CD4-positive, alpha-beta T cell treated with Interleukin-1 beta for 1 hour (primary cell): ENCODE measurements around the gene FADS2.

Experiments used
- DNase-seq, 2 donors: peaks; one replicate each; pipeline ENCODE4 v3.0.0-alpha.2; 2020 to 2022

FADS2 gene

GRCh38 chr11:61907871-61908729 is 80.0 kb downstream of the FADS2 start:
- no peak for DNase-seq

DNA sequence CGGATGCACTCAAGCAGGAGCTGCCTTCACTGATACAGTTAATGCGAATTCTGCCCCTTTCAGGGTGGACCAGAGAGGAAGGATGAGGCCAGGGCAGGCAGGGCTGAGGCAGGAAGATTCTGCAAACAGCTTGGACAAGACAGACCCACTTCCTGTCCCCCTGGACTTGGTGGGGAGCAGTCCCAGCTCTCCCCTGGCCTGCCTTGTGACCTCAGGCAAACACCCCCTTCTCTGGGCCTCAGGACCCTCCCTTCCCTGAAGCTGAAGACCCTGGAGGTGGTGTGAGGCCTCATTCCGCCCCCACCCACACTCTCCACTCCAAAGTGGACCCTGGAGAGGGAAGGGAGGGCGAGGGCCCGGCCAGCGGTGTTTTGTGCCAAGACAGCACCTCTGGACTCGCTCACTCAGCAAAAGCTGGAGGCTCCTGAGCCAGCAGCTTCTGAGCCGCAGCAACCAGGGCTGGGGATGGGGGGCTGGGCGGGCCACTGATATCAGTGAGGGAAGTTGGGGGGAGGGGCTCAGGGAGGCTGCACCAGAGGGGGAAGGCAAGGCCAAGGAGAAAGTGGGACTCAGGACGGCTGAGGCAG is 80.7 kb downstream of the FADS2 start:
- DNase-seq: no peak

DNA sequence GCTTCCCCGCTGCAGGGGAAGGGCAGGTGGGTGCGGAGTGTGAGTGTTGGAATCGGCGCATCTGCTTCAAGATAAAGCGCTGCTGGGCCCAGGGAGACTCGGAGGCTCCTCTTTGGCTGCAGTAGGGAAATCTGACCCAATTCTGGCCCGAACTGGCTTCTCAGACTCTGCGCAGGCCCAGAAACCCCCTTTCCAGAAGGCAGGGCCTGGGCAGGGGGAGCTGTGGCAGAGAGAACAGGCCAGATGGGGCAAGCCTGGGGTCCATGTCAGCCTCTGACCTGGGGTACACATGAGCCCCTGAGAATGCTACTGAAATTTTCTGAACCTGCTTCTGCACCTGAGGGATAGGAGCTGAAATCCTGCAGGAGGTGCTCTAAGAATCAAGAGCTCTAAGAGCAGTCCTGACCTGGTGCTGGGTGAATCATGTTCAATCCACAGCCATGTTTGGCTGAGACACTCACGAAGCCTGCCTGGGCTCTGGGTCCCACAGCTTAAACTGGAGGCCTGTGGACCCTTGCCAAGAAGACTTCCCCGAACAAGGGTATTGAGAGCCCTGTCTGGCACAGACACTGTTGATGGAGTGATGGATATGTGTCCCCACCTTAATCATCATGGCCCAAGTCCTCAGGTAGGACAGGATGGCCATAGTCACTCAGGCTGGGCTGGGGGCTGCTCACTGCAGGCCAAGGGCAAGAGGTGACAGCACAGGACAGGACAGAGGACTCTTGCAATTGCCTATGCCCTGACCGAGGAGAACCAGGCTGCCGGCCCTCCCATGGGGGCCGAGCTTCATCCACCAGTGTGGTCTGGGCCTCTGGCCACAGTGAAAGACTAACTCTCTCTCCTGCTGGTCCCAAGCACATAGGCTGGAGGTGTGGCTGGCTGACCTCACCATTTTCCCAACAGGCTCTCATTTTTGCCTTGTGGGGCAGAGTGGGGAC is 82.4 kb downstream of the FADS2 start:
- no peak for DNase-seq

GRCh38 chr11:61911128-61911700 is 83.1 kb downstream of the FADS2 start:
- no peak for DNase-seq

DNA sequence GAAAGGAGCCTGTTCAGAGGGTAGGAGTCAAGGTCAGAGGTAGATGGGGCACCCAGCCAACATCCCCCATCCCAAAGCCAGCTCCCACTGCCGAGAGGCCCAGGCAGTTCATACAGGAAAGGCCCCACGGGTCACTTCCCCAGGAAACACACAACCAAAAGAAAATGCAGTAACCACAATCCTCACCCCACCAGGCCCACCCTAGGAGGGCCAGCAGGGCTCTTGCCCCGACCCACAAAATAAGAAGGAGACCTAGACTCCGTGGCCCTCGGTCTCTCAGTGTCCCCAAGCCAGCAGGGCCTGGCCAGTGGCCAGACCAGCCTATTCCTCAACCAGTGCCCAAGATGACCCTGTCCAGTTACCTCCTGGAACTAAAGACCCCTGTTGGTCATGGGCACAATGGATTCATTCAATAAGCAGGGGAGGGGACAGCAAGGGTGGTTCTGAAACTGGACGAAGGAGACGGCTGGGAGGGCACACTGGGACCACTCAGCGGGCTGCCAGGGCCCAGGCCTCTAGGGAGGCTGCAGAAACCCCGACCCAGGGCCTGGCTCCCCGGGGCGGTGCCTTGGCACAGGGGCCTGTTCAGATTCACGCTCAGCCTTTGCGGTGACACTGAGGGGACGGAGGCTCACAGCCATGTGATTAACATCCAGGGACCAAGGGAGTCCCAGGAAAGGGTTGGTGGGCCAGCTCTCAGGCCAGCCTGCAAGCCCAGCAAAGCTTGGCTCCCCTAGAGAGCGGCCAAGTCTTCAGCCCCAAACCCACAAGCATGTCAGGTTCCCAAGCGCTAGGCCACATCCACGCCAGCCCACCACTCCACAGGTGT is 83.8 kb downstream of the FADS2 start:
- DNase-seq: no peak

DNA sequence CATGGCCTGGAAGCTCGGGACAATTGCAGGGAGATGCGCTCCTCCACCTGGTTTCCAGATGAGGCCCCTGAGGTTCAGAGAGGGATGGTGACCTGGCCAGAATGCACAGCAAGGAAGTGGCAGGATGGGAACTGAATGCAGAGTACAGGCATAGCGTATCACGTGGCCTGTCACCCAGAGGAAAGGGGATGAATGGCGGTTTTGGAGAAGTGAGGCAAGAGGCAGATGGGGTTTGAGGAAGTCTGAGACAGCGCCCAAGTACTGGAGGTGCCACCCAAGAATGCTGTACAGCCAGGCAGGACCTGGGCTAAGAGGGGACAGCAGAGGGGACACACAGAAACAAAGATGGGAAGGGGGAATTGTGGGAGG is 84.4 kb downstream of the FADS2 start:
- peak in 1 of 2 donors; percentile 67 for DNase-seq

DNA sequence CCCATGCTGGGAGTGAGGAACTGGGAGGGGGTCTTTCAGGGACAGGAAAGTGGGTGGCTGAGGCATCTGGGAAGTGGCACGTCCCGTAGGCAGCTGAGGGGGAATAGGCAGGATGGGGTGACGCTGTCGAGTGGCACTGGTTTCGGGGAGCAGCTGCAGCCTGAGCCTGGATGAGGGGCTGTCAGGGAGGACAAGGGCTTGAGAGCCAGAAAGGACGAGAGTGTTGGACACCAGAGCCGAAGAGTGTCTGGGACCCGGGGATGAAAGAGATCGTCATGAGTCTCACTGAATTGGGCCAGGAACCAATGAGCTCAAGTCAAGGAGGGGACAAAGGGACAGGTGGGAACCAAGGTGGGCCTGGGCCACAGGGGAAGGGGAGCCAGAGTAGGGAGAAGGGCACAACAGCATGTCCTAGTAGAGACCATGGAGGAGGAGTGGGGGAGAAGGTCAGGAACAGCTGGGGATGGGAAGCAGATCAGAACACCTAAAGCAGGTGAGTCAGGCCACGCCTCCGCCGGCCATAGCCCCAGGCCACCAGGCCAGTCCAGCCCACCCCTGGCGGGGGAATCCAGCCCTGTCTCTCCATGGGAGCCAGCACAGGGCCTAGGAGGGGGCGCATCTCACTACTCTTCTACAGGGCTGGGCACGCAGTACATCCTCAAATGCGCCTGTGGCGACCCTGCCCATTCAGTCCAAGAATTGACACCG is 85.0 kb downstream of the FADS2 start:
- DNase-seq: no peak

DNA sequence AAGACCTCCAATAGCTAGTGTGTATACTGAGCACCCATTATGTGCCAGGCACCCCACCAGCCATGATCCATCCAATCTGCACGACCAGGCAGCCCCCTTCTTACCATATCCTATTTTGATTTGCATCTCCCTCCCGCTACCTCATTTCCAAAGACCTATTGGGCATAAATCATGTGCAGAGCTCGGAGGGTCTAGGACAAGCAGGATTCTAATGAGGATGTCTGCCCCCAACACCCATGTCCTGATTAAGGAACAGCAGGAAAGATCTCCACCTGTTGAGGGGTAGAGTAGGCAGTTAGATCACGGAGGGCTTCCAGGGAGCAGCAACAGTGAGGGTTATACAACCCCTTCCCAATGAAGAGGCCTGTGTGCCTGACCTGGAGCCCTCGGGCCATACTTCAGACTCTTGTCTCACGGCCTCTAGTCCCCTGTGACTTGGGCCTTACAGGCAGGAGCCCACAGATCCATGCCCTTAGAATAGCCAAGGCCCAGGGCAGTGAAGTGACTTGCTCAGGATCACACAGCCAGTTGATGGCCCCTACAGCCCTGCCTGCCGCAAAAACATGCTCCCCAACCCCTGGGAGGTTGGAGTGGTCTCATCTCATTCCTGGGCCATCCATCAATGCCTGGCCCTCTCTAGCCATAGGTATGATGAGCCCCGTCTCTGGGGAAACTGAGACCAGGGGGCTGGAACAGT is 85.7 kb downstream of the FADS2 start:
- no peak for DNase-seq

GRCh38 chr11:61914471-61915171 is 86.5 kb downstream of the FADS2 start:
- DNase-seq: no peak

GRCh38 chr11:61916737-61917333 is 88.7 kb downstream of the FADS2 start:
- DNase-seq: no peak
